Glomerular visceral epithelial cell (primary cell): Measurements from ENCODE around the gene IL17RE.

ENCODE experiments used
- DNase-seq: peaks from one replicate; pipeline ENCODE4 v3.0.0-alpha.2; 2016; ENCODE audit errors: extremely low spot score

Gene IL17RE

DNA sequence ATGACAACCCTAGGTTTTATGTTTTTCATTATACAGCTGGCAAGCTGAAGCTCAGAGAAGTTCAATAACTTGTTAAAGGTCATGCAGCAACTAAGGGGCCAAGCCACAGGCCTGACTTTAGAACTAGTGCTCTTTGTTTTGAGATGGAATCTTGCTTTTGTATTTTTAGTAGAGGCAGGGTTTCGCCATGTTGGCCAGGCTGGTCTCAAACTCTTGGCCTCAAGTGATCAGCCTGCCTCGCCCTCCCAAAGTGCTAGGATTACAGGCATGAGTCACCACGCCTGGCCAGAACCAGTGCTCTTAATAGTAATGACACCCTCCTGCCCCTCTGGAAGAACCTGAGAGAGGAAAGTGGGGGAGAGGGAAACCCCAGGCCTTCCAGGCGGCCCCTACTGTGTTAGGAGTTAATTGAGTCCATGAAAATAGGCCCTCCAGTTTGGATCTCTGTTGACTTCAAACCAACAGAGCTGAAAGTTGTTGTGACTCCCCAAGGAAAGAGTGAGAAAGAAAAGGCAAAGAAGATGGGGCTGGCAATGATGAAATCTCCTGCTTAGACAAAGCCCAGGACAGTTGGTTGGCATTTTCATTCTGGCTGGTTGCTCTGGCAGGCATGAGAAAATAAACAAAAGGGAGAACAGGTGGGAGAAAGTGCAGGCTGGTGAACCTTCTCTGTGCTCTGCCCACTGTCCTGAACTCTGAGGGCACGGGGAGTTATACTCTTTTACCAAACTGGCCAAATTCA is 53.1 kb downstream of the IL17RE start:
- DNase-seq: no peak

DNA sequence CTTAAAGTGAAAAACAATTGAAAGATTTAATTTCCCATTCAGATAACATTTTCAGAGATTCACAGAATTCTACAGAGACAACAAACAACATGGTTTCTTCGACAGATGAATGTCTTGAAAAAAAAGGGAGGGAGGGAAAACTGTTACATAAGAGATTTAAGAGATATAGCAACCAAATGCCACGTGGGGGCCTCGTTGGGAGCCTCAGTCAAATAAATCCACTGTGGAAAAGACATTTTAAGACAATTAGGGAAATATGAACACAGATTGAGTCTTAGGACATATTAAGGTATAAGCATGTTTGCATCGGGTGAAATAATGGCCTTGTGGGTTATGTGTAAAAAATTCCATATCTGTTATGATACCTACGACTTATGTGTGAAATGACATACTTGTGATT is 54.6 kb downstream of the IL17RE start:
- DNase-seq: no peak

DNA sequence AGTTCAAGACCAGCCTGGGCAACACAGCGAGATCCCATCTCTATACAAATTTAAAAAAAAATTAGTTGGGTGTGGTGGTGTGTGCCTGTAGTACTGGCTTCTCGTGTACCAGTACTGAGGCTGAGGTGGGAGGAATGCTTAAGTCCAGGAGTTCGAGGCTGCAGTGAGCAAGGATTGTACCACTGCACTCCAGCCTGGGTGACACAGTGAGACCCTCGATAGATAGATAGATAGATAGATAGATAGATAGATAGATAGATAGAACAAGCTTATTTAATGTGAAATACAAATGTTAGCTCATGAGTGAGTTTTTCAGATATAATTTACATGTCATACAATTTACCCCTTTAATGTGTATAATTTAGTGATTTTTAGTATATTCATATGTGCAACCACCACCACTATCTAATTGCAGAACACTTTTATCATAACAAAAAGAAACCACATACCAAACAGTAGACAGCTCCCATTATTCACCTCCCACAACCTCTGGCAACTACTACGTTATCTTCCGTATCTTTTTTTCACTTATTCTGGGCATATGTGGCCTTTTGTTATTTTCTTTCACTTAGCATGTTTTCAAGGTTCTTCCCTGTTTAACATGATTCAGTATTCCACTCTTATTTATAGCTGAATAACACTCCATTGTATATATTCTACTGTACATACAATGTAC is 62.7 kb downstream of the IL17RE start:
- no peak for DNase-seq
